ENCODE data around the gene DTNA.

DNA sequence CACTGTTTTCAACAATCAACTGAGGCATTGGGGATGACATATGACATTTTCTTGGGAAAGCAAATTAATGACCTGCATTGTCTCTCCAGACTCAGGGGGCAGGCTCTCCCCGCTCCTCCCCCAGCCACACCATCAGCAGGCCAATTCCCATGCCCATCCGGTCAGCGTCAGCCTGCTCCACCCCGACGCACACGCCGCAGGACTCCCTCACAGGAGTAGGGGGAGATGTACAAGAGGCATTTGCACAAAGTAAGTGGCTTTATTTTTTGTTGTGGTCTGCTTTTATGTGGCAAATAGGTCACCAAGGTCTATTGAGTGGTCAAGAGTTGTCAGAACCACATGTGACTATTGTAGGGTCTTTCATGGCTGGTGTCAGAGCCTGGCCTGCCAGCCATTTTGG, 165.1 kb downstream of the DTNA start:
- TF ChIP-seq, protein P1, sequence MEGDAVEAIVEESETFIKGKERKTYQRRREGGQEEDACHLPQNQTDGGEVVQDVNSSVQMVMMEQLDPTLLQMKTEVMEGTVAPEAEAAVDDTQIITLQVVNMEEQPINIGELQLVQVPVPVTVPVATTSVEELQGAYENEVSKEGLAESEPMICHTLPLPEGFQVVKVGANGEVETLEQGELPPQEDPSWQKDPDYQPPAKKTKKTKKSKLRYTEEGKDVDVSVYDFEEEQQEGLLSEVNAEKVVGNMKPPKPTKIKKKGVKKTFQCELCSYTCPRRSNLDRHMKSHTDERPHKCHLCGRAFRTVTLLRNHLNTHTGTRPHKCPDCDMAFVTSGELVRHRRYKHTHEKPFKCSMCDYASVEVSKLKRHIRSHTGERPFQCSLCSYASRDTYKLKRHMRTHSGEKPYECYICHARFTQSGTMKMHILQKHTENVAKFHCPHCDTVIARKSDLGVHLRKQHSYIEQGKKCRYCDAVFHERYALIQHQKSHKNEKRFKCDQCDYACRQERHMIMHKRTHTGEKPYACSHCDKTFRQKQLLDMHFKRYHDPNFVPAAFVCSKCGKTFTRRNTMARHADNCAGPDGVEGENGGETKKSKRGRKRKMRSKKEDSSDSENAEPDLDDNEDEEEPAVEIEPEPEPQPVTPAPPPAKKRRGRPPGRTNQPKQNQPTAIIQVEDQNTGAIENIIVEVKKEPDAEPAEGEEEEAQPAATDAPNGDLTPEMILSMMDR (optimal IDR thresholded peaks at IDR 0.05 in 1 of 3, IDR thresholded peaks at IDR 0.05 in 1 of 3, conservative IDR thresholded peaks at IDR 0.05 in 1 of 3; ENCODE audit: extremely low read depth in 1 of 3, insufficient read depth in 2 of 3, low read length in 3 of 3) = no peak
- no peak for TF ChIP-seq EZH2 (IDR thresholded peaks at IDR 0.05; ENCODE audit: low read length)
